ENCODE data around the gene GRK6. TPM values are rescaled to one million over a fixed set of nuclear protein-coding genes. Genes with fewer than 3 reads are reported as not detected.
"Not testable (repeated sequence)": the region's sequence is repeated elsewhere in the genome, so short reads cannot be mapped to it uniquely, and the experiment has no call there.

Gene GRK6
- total RNA-seq, 1 experiment from 2014 or later: 75.2 TPM

DNA sequence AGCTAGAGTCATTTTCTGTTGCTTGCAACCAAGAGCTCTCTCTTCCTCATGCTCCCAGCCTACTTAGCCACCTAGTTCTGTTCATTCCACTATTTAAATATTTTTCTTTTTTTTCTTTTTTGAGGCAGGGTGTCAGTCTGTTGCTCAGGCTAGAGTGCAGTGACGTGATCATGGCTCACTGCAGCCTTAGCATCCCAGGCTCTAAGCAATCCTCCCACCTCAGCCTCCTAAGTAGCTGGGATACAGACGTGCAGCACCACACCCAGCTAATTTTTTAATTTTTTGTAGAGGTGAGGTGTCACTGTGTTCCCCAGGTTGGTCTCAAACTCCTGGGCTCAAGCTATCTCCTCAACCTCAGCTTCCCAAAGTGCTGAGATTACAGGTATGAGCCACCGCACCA, 12.0 kb upstream of the GRK6 start:
- H3K4me3 Mint-ChIP-seq: no peak overlapping the region
- Histone ChIP-seq H3K23me2 (ENCODE audit: insufficient read length, low read depth, low read length, poor library complexity, severe bottlenecking) (no peaks in the 10 kb centered on the region), H3K18ac (ENCODE audit: insufficient read length, low read depth, low read length) (no peak overlapping the region), H2AFZ (ENCODE audit: low read length) (no peak overlapping the region), H3K56ac (ENCODE audit: insufficient read length, low read depth, low read length) (no peak overlapping the region), H4K91ac (ENCODE audit: insufficient read length, low read depth, low read length) (no peak overlapping the region), H3K9me3 (ENCODE audit: control insufficient read depth, low read depth, low read length) (no peaks in the 10 kb centered on the region), H3K27me3 (ENCODE audit: insufficient read depth, low read length) (no peaks in the 10 kb centered on the region), H3K27ac (ENCODE audit: insufficient read length, low read depth, low read length) (no peak overlapping the region), H2BK20ac (ENCODE audit: low read depth, low read length, poor library complexity, severe bottlenecking) (no peak overlapping the region), H3K79me2 (ENCODE audit: insufficient read depth, low read length) (no peaks in the 10 kb centered on the region), H2BK5ac (ENCODE audit: insufficient read length, low read length) (no peak overlapping the region), H3K4ac (ENCODE audit: low read depth, low read length) (no peak overlapping the region), H3K4me2 (ENCODE audit: insufficient read depth, insufficient read length, low read length) (no peak overlapping the region), H3K4me1 (ENCODE audit: insufficient read depth, low read length) (no peaks in the 10 kb centered on the region), H2BK120ac (ENCODE audit: low read depth, low read length, poor library complexity, severe bottlenecking) (no peak overlapping the region), H3K23ac (ENCODE audit: insufficient read length, low read depth, low read length) (no peak overlapping the region), H3K79me1 (ENCODE audit: insufficient read depth, low read depth, low read length, poor library complexity, severe bottlenecking) (no peaks in the 10 kb centered on the region), H4K5ac (ENCODE audit: insufficient read length, low read depth, low read length) (no peak overlapping the region), H2AK5ac (ENCODE audit: insufficient read length, low read length) (no peak overlapping the region), H3T11ph (ENCODE audit: low read length) (no peak overlapping the region), H4K8ac (replicated peaks; ENCODE audit: insufficient read length, low read depth, low read length) (no peak overlapping the region), H2BK15ac (ENCODE audit: low read depth, low read length) (no peak overlapping the region), H3K14ac (ENCODE audit: insufficient read depth, low read length) (no peak overlapping the region), H3K9ac (ENCODE audit: extremely low read depth, insufficient read length, low read length) (no peak overlapping the region), H2BK12ac (ENCODE audit: insufficient read length, low read depth, low read length) (no peak overlapping the region), H4K20me1 (ENCODE audit: control insufficient read depth, insufficient read depth, insufficient read length) (no peaks in the 10 kb centered on the region)
- no peaks in the 10 kb centered on the region; a peak in 1 of 5 replicates for H3K9me3 Mint-ChIP-seq
- H3K36me3 Mint-ChIP-seq (ENCODE audit: insufficient read depth in 1 of 3, low read depth in 3 of 3): no peaks in the 10 kb centered on the region
- H3K4me1 Mint-ChIP-seq: peaks cover 0 to 2% of the 10 kb centered on the region in 2 experiments; a peak in 1 of 4 replicates
- no CpG with 5 or more reads among the region's 3 CpGs for WGBS (ENCODE audit: extremely low coverage, insufficient read length, low lambda C conversion rate)
- peaks cover 55% of the 10 kb centered on the region for H3K27me3 Mint-ChIP-seq (ENCODE audit: low read depth)
- H3K27ac Mint-ChIP-seq: no peak overlapping the region
- TF ChIP-seq, protein P1, sequence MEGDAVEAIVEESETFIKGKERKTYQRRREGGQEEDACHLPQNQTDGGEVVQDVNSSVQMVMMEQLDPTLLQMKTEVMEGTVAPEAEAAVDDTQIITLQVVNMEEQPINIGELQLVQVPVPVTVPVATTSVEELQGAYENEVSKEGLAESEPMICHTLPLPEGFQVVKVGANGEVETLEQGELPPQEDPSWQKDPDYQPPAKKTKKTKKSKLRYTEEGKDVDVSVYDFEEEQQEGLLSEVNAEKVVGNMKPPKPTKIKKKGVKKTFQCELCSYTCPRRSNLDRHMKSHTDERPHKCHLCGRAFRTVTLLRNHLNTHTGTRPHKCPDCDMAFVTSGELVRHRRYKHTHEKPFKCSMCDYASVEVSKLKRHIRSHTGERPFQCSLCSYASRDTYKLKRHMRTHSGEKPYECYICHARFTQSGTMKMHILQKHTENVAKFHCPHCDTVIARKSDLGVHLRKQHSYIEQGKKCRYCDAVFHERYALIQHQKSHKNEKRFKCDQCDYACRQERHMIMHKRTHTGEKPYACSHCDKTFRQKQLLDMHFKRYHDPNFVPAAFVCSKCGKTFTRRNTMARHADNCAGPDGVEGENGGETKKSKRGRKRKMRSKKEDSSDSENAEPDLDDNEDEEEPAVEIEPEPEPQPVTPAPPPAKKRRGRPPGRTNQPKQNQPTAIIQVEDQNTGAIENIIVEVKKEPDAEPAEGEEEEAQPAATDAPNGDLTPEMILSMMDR (conservative IDR thresholded peaks at IDR 0.05): no peak
- no peak for DNase-seq

DNA sequence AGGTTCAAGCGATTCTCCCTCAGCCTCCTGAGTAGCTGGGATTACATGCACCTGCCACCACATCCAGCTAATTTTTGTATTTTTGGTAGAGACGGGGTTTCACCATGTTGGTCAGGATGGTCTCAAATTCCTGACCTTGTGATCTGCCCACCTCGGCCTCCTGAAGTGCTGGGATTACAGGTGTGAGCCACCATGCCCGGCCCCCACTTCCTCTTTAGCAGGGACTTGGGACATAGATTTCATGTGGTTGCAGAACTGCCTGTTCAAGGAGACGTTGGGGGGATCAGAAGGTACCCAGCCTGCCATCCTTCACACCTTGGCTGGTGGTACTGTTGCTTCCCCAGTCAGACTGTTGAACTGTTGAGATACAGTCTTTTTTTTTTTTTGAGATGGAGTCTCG, 9.4 kb upstream of the GRK6 start:
- H2AK5ac ChIP-seq (ENCODE audit: insufficient read length, low read length); H3K79me2 ChIP-seq (ENCODE audit: insufficient read depth, low read length); H3K27me3 ChIP-seq (ENCODE audit: insufficient read depth, low read length); H3K36me3 Mint-ChIP-seq (ENCODE audit: insufficient read depth in 1 of 3, low read depth in 3 of 3); H3K9me3 ChIP-seq (ENCODE audit: control insufficient read depth, low read depth, low read length); H3K14ac ChIP-seq (ENCODE audit: insufficient read depth, low read length); H4K5ac ChIP-seq (ENCODE audit: insufficient read length, low read depth, low read length); H4K91ac ChIP-seq (ENCODE audit: insufficient read length, low read depth, low read length); H3K56ac ChIP-seq (ENCODE audit: insufficient read length, low read depth, low read length); H3K23me2 ChIP-seq (ENCODE audit: insufficient read length, low read depth, low read length, poor library complexity, severe bottlenecking); H3K9me3 Mint-ChIP-seq; H3K4me2 ChIP-seq (ENCODE audit: insufficient read depth, insufficient read length, low read length); H2BK20ac ChIP-seq (ENCODE audit: low read depth, low read length, poor library complexity, severe bottlenecking); H3K23ac ChIP-seq (ENCODE audit: insufficient read length, low read depth, low read length); DNase-seq; H2BK15ac ChIP-seq (ENCODE audit: low read depth, low read length); H2BK5ac ChIP-seq (ENCODE audit: insufficient read length, low read length); H3K4me3 Mint-ChIP-seq; H2AFZ ChIP-seq (ENCODE audit: low read length); H2BK12ac ChIP-seq (ENCODE audit: insufficient read length, low read depth, low read length); H3K27ac ChIP-seq (ENCODE audit: insufficient read length, low read depth, low read length); H3K18ac ChIP-seq (ENCODE audit: insufficient read length, low read depth, low read length); H3T11ph ChIP-seq (ENCODE audit: low read length); H3K9ac ChIP-seq (ENCODE audit: extremely low read depth, insufficient read length, low read length); H4K8ac ChIP-seq (replicated peaks; ENCODE audit: insufficient read length, low read depth, low read length); H3K4me1 Mint-ChIP-seq; H3K4me1 ChIP-seq (ENCODE audit: insufficient read depth, low read length); H3K79me1 ChIP-seq (ENCODE audit: insufficient read depth, low read depth, low read length, poor library complexity, severe bottlenecking); H2BK120ac ChIP-seq (ENCODE audit: low read depth, low read length, poor library complexity, severe bottlenecking); H3K4ac ChIP-seq (ENCODE audit: low read depth, low read length); H4K20me1 ChIP-seq (ENCODE audit: control insufficient read depth, insufficient read depth, insufficient read length): not testable (repeated sequence)
- no CpG with 5 or more reads among the region's 6 CpGs for WGBS (ENCODE audit: extremely low coverage, insufficient read length, low lambda C conversion rate)
- H3K27me3 Mint-ChIP-seq (ENCODE audit: low read depth): peaks cover 32% of the 10 kb centered on the region
- H3K27ac Mint-ChIP-seq: peak overlapping the region in 1 of 3 experiments; percentile 35; a peak in 1 of 7 replicates
